AG04450 (cell line): Measurements from ENCODE around the gene TAF1C. TPM values are rescaled to one million over a fixed set of nuclear protein-coding genes. Genes with fewer than 3 reads are reported as not detected.

Source experiments
- CTCF ChIA-PET: fragments of 300-600, 350-600 bp; formaldehyde crosslinking; extraction: SDS; loops from one replicate; lab custom pipeline; 2022; ENCODE audit warnings: antibody characterized with exemption, inconsistent platforms; lab: Charles Lee
- POLR2A ChIA-PET: fragments of 350-600 bp; formaldehyde crosslinking; extraction: SDS; loops from one replicate; lab custom pipeline; 2021; ENCODE audit warnings: antibody characterized with exemption, inconsistent platforms; lab: Yijun Ruan, JAX
- DNase-seq: peaks from one replicate; pipeline ENCODE4 v3.0.0-alpha.2; 2011; ENCODE audit warnings: low read depth, low spot score
- H3K27ac ChIP-seq: one replicate; pipeline ENCODE4 v1.5.1; 2012; ENCODE audit warnings: low read depth, low read length, control low read depth
- H3K27me3 ChIP-seq: one replicate; pipeline ENCODE4 v1.6.0; 2012; ENCODE audit warnings: low read length; ENCODE audit not compliant: control insufficient read depth, insufficient read depth
- H3K4me3 ChIP-seq: 2 replicates; pipeline ENCODE4 v1.5.1; 2011; ENCODE audit warnings: mild to moderate bottlenecking, low read depth, low read length, control low read depth
- H3K9me3 ChIP-seq: 2 replicates; pipeline ENCODE4 v1.5.1; 2012; ENCODE audit warnings: low read length; ENCODE audit not compliant: control insufficient read depth, insufficient read depth
- polyA plus RNA-seq: library from polyadenylated mRNA; depleted of rRNA; stranded (reverse); fragments of >200 nt; gene quantifications from 2 replicates; pipeline ENCODE4 v1.2.3, GENCODE V29; 2011
- TF ChIP-seq, protein P1 (sequence below): IDR thresholded peaks from 2 replicates; pipeline ENCODE4 v1.5.1; 2011; ENCODE audit warnings: low read depth, low read length, control low read depth, inconsistent platforms

Gene TAF1C
- polyA plus RNA-seq, 1 experiment, result 14.2 TPM

- ChIA-PET CTCF (no interaction called here), POLR2A (interaction anchor here (0.8 kb wide), 1 partner anchor 83 kb away, joined by 5 read pairs; no protein-coding TSS in a partner anchor)
- no peak for DNase-seq
- TF ChIP-seq, protein P1, sequence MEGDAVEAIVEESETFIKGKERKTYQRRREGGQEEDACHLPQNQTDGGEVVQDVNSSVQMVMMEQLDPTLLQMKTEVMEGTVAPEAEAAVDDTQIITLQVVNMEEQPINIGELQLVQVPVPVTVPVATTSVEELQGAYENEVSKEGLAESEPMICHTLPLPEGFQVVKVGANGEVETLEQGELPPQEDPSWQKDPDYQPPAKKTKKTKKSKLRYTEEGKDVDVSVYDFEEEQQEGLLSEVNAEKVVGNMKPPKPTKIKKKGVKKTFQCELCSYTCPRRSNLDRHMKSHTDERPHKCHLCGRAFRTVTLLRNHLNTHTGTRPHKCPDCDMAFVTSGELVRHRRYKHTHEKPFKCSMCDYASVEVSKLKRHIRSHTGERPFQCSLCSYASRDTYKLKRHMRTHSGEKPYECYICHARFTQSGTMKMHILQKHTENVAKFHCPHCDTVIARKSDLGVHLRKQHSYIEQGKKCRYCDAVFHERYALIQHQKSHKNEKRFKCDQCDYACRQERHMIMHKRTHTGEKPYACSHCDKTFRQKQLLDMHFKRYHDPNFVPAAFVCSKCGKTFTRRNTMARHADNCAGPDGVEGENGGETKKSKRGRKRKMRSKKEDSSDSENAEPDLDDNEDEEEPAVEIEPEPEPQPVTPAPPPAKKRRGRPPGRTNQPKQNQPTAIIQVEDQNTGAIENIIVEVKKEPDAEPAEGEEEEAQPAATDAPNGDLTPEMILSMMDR, result no peak
- H3K27me3 ChIP-seq, result peaks cover under 1% of the 10 kb centered on the region
- H3K9me3 ChIP-seq, result no peaks in the 10 kb centered on the region; the same call in 1 of the 2 replicates
- H3K4me3 ChIP-seq, result no peak overlapping the region
- no peak overlapping the region for H3K27ac ChIP-seq
These were observed 45.6 kb downstream of the TAF1C start for GRCh38 chr16:84141143-84141670.

DNA sequence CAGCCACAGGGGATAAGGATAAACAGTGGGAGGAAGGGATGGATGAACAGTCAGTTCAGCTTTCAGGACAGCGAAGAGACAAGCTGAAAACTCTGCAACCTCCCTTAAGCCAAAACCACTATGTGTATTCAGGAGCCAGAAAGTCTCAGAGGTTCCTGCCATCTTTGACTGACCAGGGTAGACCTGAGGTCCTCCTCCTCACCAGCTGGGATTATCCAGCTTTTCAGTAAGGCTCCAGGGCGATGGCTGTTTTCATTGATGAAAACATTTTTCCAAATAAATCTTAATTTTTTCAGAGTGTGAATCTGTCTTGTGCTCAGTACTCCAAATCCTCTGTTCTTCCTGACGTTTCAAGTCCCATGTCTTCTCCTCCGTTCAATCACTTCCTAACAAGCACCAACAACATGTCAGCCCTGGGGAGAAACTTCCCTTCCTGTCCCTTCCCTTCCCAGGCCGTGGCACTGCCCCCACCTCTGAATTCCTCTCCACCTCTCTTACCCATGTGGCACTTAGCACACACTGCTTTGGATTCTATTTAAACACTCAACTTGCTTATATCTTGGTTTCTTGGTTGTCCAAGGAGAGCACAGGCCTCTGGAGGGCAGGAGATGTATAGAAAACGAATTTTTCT is 47.1 kb downstream of the TAF1C start:
- ChIA-PET POLR2A (interaction anchor here (0.5 kb wide), 1 partner anchor 9 kb away, joined by 5 read pairs; no protein-coding TSS in a partner anchor), CTCF (interaction anchor here (1.0 kb wide), 1 partner anchor 35 kb away, joined by 4 read pairs; no protein-coding TSS in a partner anchor)
- H3K27ac ChIP-seq, result no peak overlapping the region

DNA sequence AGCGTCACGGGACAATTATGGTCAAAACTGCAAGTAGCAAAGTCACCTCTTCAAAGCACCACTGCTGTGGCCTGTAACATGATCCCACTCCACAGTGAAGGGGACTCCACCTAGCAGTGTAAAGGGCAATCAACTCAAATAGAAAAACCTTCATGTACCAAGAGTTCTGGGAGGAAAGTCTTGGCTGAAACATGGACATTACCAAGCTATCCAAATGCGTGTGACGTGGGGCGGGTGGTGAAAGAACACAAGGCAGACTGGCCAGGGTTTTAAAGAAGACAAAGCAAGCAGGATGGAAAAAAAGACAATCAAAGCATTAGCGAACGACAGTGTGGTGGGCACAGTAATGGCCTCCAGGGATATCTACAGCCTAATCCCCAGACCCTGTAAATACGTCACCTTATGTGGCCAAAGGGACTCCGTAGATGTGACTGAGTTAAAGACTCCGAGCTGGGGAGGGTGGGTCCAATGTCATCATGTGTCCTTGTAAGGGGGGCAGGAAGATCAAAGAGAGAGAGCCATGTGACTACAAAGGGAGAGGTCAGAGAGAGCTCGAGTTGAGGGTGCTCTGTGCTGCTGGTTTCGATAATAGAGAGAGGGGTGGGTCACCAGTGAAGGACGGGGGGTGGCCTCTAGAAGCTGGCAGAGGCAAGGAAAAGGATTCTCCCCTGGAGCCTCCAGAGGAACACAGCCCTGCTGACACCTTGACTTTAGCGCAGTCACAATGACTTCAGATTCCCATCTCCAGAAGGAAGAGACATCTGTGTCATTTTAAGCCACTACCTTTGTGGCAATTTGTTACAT is 47.8 kb downstream of the TAF1C start:
- H3K27ac ChIP-seq, result no peak overlapping the region
- H3K4me3 ChIP-seq, result no peak overlapping the region
- POLR2A ChIA-PET, result interaction anchor here (0.5 kb wide), 1 partner anchor 10 kb away, joined by 5 read pairs; no protein-coding TSS in a partner anchor
- CTCF ChIA-PET, result interaction anchor here (0.9 to 1.3 kb wide), 3 partner anchors 22 to 37 kb away, joined by 3 to 4 read pairs (median 4); partner anchors contain the start of gene MBTPS1
- no peak for DNase-seq
- no peaks in the 10 kb centered on the region for H3K27me3 ChIP-seq
- H3K9me3 ChIP-seq, result no peaks in the 10 kb centered on the region; the same call in 1 of the 2 replicates
- TF ChIP-seq, protein P1, result no peak

More for the DNA sequence above, 47.1 kb downstream of the TAF1C start:
- TF ChIP-seq, protein P1, result no peak
- no peak for DNase-seq
- Histone ChIP-seq H3K27me3 (no peaks in the 10 kb centered on the region), H3K4me3 (no peak overlapping the region), H3K9me3 (no peaks in the 10 kb centered on the region; the same call in 1 of the 2 replicates)

DNA sequence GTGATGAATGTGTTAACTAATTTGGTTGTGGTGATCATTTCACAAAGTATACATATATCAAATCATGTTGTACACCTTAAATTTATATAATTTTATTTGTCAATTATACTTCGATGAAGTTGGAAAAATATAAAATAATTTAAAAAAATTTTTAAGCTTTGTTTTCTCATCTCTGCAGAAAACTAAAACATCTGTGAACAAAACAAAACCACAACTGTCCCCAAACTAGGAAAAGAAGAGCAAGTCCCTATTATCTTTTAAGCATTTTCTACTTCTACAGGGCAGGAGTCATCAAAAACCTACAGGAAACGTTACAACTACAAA is 48.4 kb downstream of the TAF1C start:
- Histone ChIP-seq H3K4me3 (no peak overlapping the region), H3K27ac (no peak overlapping the region), H3K27me3 (no peaks in the 10 kb centered on the region), H3K9me3 (no peaks in the 10 kb centered on the region; the same call in 1 of the 2 replicates)
- ChIA-PET POLR2A (no interaction called here), CTCF (interaction anchor here (0.6 to 1.3 kb wide), 3 partner anchors 22 to 40 kb away, joined by 3 to 4 read pairs (median 3); partner anchors contain the start of gene MBTPS1)
- no peak for DNase-seq
- TF ChIP-seq, protein P1, result no peak
